Esophagus muscularis mucosa (tissue), 4 donors: ENCODE measurements around the gene GFOD1.

ENCODE experiments used
- CTCF ChIP-seq, 3 experiments: fragments of 200-600 bp in 2 of 3; fragments of 450-650 bp in 1 of 3; sonication (generic) in 2 of 3; IDR thresholded peaks; one replicate each; pipeline ENCODE4 v1.5.1; 2017 to 2019; ENCODE audit warnings: antibody characterized with exemption in 3 of 3, mild to moderate bottlenecking in 2 of 3, moderate library complexity in 1 of 3
- EP300 ChIP-seq: sonication (generic); formaldehyde crosslinking; IDR thresholded peaks from one replicate; pipeline ENCODE4 v1.6.1; 2017; ENCODE audit warnings: antibody characterized with exemption
- POLR2A ChIP-seq: fragments of 450-650 bp; IDR thresholded peaks from one replicate; pipeline ENCODE4 v1.6.1; 2017; ENCODE audit warnings: antibody characterized with exemption, moderate library complexity, mild to moderate bottlenecking, low read depth
- POLR2AphosphoS5 ChIP-seq, 2 donors: sonication (generic); formaldehyde crosslinking; IDR thresholded peaks; one replicate each; pipeline ENCODE4 v1.6.1; 2017; ENCODE audit warnings: antibody characterized with exemption in 2 of 2

GRCh38 chr6:13355043-13355945 lies 132.1 kb downstream of the GFOD1 start:
- no peak for TF ChIP-seq POLR2AphosphoS5 (IDR thresholded peaks at IDR 0.05)
- TF ChIP-seq CTCF (IDR thresholded peaks at IDR 0.05) = no peak
- TF ChIP-seq POLR2A = no peak
- TF ChIP-seq EP300 = no peak
